Testis (tissue), 2 donors: ENCODE data around the gene LILRB2.

Experiments
- CTCF ChIP-seq, 3 experiments: fragments of 450-650 bp in 2 of 3; fragments of 200-600 bp in 1 of 3; sonication (generic) in 1 of 3; IDR thresholded peaks; one replicate each; pipeline ENCODE4 v1.5.1; 2016 to 2019; ENCODE audit warnings: antibody characterized with exemption in 3 of 3, mild to moderate bottlenecking in 2 of 3, moderate library complexity in 1 of 3
- POLR2A ChIP-seq: fragments of 450-650 bp; IDR thresholded peaks from one replicate; pipeline ENCODE4 v1.6.1; 2017; ENCODE audit warnings: antibody characterized with exemption, mild to moderate bottlenecking, moderate library complexity

GRCh38 chr19:54252845-54253244 lies 28.1 kb downstream of the LILRB2 start:
- TF ChIP-seq CTCF (IDR thresholded peaks at IDR 0.05) (no peak), POLR2A (no peak)
